ENCODE measurements around the gene GDPD4. TPM values are rescaled to one million over a fixed set of nuclear protein-coding genes. Genes with fewer than 3 reads are reported as not detected.

Gene GDPD4
- total and polyA plus RNA-seq, 9 of the 15 experiments (the other 6 are each of a cell fraction or from before 2014, with no cell fraction given): 0.40 TPM; not detected in 8

DNA sequence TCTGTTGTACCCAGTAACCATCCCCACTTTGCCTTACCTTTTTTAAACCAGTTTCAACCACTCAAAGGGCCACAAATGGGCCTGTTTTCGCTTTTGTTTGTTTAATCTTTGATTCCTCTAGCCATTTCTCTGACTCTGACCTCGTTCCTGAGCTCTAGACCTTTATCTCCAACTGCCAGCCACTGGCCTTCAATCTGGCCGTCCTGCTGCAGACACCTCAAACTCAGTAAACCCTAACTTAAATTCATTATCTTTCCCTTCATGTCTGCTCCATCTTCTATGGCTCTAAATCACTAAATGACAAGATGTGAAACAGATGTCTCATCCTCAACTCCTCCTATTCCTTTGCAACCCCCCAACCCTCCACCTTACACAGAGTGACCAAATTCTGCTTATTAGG, 1.3 kb upstream of the GDPD4 start (continued):
- no peak for TF ChIP-seq SMC3 (conservative IDR thresholded peaks at IDR 0.05; ENCODE audit: insufficient read depth, low read depth, low read length)
- no peak for TF ChIP-seq ZNF280B (CRISPR knock-in tag; IDR thresholded peaks at IDR 0.05)
- TF ChIP-seq NCOA1 (IDR thresholded peaks at IDR 0.05; ENCODE audit: low read depth): peak; percentile 41; the same call in 1 of the 2 replicates
- no peak for TF ChIP-seq DIDO1 (tag; IDR thresholded peaks at IDR 0.05; ENCODE audit: low read depth)
- no peak for TF ChIP-seq TFAM (CRISPR knock-in tag; conservative IDR thresholded peaks at IDR 0.05)
- TF ChIP-seq STAT5A (IDR thresholded peaks at IDR 0.05; ENCODE audit: borderline replicate concordance, low read length): no peak
- TF ChIP-seq PTTG1 (tag; IDR thresholded peaks at IDR 0.05; ENCODE audit: low read depth): no peak
- TF ChIP-seq, protein P1, sequence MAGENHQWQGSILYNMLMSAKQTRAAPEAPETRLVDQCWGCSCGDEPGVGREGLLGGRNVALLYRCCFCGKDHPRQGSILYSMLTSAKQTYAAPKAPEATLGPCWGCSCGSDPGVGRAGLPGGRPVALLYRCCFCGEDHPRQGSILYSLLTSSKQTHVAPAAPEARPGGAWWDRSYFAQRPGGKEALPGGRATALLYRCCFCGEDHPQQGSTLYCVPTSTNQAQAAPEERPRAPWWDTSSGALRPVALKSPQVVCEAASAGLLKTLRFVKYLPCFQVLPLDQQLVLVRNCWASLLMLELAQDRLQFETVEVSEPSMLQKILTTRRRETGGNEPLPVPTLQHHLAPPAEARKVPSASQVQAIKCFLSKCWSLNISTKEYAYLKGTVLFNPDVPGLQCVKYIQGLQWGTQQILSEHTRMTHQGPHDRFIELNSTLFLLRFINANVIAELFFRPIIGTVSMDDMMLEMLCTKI (IDR thresholded peaks at IDR 0.05; ENCODE audit: partially characterized antibody): no peak
- no peak for TF ChIP-seq ZNF586 (CRISPR knock-in tag; conservative IDR thresholded peaks at IDR 0.05)
- no peak for TF ChIP-seq CREBBP (IDR thresholded peaks at IDR 0.05; ENCODE audit: low read depth, low read length)
- no peak for TF ChIP-seq CBX5 (IDR thresholded peaks at IDR 0.05; ENCODE audit: borderline replicate concordance, low read depth)
- TF ChIP-seq, protein P2, sequence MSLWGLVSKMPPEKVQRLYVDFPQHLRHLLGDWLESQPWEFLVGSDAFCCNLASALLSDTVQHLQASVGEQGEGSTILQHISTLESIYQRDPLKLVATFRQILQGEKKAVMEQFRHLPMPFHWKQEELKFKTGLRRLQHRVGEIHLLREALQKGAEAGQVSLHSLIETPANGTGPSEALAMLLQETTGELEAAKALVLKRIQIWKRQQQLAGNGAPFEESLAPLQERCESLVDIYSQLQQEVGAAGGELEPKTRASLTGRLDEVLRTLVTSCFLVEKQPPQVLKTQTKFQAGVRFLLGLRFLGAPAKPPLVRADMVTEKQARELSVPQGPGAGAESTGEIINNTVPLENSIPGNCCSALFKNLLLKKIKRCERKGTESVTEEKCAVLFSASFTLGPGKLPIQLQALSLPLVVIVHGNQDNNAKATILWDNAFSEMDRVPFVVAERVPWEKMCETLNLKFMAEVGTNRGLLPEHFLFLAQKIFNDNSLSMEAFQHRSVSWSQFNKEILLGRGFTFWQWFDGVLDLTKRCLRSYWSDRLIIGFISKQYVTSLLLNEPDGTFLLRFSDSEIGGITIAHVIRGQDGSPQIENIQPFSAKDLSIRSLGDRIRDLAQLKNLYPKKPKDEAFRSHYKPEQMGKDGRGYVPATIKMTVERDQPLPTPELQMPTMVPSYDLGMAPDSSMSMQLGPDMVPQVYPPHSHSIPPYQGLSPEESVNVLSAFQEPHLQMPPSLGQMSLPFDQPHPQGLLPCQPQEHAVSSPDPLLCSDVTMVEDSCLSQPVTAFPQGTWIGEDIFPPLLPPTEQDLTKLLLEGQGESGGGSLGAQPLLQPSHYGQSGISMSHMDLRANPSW (CRISPR knock-in tag; IDR thresholded peaks at IDR 0.05): no peak
- peak; percentile 64 for TF ChIP-seq EP300 (IDR thresholded peaks at IDR 0.05; ENCODE audit: low read length)
- TF ChIP-seq ZNF354B (CRISPR knock-in tag; IDR thresholded peaks at IDR 0.05): no peak
- TF ChIP-seq U2AF2 (optimal IDR thresholded peaks at IDR 0.05; ENCODE audit: low read depth, low read length): no peak
- no peak for TF ChIP-seq FOXP1 (CRISPR knock-in tag; IDR thresholded peaks at IDR 0.05)
- TF ChIP-seq ZNF23 (CRISPR knock-in tag; IDR thresholded peaks at IDR 0.05): no peak
- TF ChIP-seq ZNF3 (CRISPR knock-in tag; IDR thresholded peaks at IDR 0.05): no peak
- TF ChIP-seq ZNF584 (CRISPR knock-in tag; IDR thresholded peaks at IDR 0.05; ENCODE audit: low read depth): peak; percentile 51; the same call in 1 of the 2 replicates
- TF ChIP-seq, protein P3, sequence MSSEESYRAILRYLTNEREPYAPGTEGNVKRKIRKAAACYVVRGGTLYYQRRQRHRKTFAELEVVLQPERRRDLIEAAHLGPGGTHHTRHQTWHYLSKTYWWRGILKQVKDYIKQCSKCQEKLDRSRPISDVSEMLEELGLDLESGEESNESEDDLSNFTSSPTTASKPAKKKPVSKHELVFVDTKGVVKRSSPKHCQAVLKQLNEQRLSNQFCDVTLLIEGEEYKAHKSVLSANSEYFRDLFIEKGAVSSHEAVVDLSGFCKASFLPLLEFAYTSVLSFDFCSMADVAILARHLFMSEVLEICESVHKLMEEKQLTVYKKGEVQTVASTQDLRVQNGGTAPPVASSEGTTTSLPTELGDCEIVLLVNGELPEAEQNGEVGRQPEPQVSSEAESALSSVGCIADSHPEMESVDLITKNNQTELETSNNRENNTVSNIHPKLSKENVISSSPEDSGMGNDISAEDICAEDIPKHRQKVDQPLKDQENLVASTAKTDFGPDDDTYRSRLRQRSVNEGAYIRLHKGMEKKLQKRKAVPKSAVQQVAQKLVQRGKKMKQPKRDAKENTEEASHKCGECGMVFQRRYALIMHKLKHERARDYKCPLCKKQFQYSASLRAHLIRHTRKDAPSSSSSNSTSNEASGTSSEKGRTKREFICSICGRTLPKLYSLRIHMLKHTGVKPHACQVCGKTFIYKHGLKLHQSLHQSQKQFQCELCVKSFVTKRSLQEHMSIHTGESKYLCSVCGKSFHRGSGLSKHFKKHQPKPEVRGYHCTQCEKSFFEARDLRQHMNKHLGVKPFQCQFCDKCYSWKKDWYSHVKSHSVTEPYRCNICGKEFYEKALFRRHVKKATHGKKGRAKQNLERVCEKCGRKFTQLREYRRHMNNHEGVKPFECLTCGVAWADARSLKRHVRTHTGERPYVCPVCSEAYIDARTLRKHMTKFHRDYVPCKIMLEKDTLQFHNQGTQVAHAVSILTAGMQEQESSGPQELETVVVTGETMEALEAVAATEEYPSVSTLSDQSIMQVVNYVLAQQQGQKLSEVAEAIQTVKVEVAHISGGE (CRISPR knock-in tag; IDR thresholded peaks at IDR 0.05): peak in 1 of 3 experiments; percentile 41; a peak in 1 of 6 replicates
- TF ChIP-seq ZFP1 (CRISPR knock-in tag; IDR thresholded peaks at IDR 0.05): no peak
